T-helper 1 cell treated with Interleukin-12 subunit alpha and Interleukin-12 subunit beta and Interleukin-4 antibody, amounts not matched to agents 30 μg/mL and 1 μg/mL, for 36 hours (primary cell): Measurements from ENCODE around the gene IL1RAPL2.
"Not testable (repeated sequence)": the region's sequence is repeated elsewhere in the genome, so short reads cannot be mapped to it uniquely, and the experiment has no call there.

ENCODE experiments used
- H3K27ac Mint-ChIP-seq: one replicate; pipeline ENCODE4 v1.8.0; 2021; ENCODE audit warnings: mild to moderate bottlenecking, mixed read lengths
- H3K27me3 Mint-ChIP-seq: one replicate; pipeline ENCODE4 v1.8.0; 2021; ENCODE audit warnings: low read depth, mixed read lengths
- H3K36me3 Mint-ChIP-seq: one replicate; pipeline ENCODE4 v1.8.0; 2021; ENCODE audit warnings: low read depth, mixed read lengths
- H3K4me1 Mint-ChIP-seq: one replicate; pipeline ENCODE4 v1.8.0; 2021; ENCODE audit warnings: low read depth, mixed read lengths
- H3K4me3 Mint-ChIP-seq: one replicate; pipeline ENCODE4 v1.8.0; 2021; ENCODE audit warnings: mild to moderate bottlenecking, moderate library complexity, mixed read lengths
- H3K9me3 Mint-ChIP-seq: one replicate; pipeline ENCODE4 v1.8.0; 2021; ENCODE audit warnings: mixed read lengths

IL1RAPL2 gene

DNA sequence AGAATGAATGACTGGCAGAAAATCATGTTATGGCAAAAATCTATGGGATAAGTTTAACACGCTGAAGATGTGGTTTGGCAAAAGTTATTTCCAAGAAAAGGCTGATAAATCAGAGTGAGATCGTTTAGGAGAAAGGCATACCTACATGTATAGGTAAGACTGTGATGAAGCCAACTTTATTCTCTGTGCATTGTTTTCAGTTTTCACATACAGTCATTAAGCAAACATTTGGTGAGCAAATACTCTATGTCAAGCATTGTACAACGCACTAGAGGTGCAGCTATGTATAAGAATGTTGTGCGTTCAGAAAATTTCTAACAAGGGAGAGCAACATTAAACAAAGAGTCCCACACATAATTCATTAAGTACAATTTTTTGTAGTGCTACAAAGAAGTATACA, 532.8 kb downstream of the IL1RAPL2 start:
- H3K4me3 Mint-ChIP-seq: no peak overlapping the region
- H3K36me3 Mint-ChIP-seq: no peaks in the 10 kb centered on the region
- H3K27me3 Mint-ChIP-seq: no peaks in the 10 kb centered on the region
- no peak overlapping the region for H3K27ac Mint-ChIP-seq
- no peaks in the 10 kb centered on the region for H3K9me3 Mint-ChIP-seq
- no peaks in the 10 kb centered on the region for H3K4me1 Mint-ChIP-seq

GRCh38 chrX:105101378-105101777, 535.4 kb downstream of the IL1RAPL2 start:
- H3K27ac Mint-ChIP-seq: no peak overlapping the region
- H3K9me3 Mint-ChIP-seq: no peaks in the 10 kb centered on the region
- no peak overlapping the region for H3K4me3 Mint-ChIP-seq
- H3K4me1 Mint-ChIP-seq: no peaks in the 10 kb centered on the region
- no peaks in the 10 kb centered on the region for H3K27me3 Mint-ChIP-seq
- H3K36me3 Mint-ChIP-seq: no peaks in the 10 kb centered on the region

DNA sequence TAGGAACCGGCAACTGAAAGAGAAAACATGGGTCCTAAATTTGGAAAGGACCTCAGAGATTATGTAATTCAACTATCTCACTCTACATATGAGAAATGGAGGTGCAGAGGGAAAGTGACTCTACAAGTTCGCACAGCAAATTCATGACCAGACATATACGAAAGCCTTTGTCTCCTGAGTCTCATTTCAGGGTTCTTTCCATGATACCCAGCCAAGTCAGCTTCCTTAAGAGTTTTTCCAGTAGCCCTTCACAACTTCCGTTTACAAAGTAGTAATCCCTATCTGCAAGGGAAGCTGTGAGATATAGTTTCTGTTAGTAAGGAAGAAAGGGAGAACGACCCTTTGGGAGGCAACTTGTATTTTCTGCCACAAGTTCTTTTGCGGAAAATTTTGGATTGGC, 543.9 kb downstream of the IL1RAPL2 start:
- Mint-ChIP-seq H3K36me3 (no peaks in the 10 kb centered on the region), H3K27me3 (no peaks in the 10 kb centered on the region), H3K9me3 (peaks cover 5% of the 10 kb centered on the region), H3K27ac (no peak overlapping the region), H3K4me3 (no peak overlapping the region), H3K4me1 (no peaks in the 10 kb centered on the region)

- Mint-ChIP-seq H3K9me3 (no peaks in the 10 kb centered on the region), H3K36me3 (no peaks in the 10 kb centered on the region), H3K27ac (no peak overlapping the region), H3K4me3 (no peak overlapping the region), H3K4me1 (no peaks in the 10 kb centered on the region), H3K27me3 (no peaks in the 10 kb centered on the region)
Observed at GRCh38 chrX:105114554-105115130, 548.6 kb downstream of the IL1RAPL2 start.

DNA sequence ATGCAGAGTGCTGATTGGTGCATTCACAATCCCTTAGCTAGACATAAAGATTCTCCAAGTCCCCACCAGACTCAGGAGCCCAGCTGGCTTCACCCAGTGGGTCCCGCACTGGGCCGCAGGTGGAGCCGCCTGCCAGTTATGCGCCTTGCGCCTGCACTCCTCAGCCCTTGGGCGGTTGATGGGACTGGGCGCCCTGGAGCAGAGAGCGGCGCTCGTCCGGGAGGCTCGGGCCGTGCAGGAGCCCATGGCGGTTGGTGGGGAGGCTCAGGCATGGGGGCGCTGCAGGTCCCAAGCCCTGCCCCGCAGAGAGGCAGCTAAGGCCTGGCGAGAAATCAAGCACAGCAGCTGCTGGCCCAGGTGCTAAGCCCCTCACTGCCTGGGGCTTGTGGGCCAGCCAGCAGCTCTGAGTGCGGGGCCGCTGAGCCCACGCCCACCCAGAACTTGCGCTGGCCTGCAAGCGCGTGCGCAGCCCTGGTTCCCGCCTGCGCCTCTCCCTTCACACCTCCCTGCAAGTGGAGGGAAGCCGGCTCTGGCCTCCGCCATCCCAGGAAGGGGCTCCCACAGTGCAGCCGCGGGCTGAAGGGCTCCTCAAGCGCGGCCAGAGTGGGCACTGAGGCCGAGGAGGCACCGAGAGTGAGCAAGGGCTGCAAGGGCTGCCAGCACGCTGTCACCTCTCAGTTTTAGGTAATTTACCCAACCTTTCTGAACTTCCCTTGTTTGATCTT, 549.8 kb downstream of the IL1RAPL2 start:
- not testable (repeated sequence) for H3K4me3 Mint-ChIP-seq, H3K36me3 Mint-ChIP-seq, H3K4me1 Mint-ChIP-seq, H3K9me3 Mint-ChIP-seq, H3K27me3 Mint-ChIP-seq, H3K27ac Mint-ChIP-seq

DNA sequence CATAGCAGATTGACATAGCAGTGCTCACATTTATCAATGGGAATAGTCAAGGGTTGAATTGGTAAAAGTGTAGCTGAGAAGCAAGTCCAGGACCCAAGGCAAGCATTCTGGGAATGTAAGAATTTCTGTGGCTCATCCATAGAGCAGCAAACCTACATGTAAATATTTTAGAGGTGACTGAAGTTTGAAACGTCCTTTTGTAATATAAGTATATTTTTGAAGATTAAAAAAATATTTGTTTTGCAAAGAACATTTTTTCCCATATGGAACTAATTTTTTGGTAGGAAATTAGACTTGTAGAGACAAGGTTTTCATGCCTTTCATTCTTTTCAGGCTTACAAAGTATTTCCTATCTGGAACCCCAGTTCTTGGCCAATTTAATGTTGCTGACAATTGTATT, 550.5 kb downstream of the IL1RAPL2 start:
- Mint-ChIP-seq H3K36me3 (no peaks in the 10 kb centered on the region), H3K27me3 (no peaks in the 10 kb centered on the region), H3K4me3 (no peak overlapping the region), H3K9me3 (no peaks in the 10 kb centered on the region), H3K4me1 (no peaks in the 10 kb centered on the region), H3K27ac (no peak overlapping the region)

- no peaks in the 10 kb centered on the region for H3K36me3 Mint-ChIP-seq
- H3K27ac Mint-ChIP-seq: no peak overlapping the region
- H3K9me3 Mint-ChIP-seq: no peaks in the 10 kb centered on the region
- no peak overlapping the region for H3K4me3 Mint-ChIP-seq
- H3K27me3 Mint-ChIP-seq: no peaks in the 10 kb centered on the region
- no peaks in the 10 kb centered on the region for H3K4me1 Mint-ChIP-seq
Observed at GRCh38 chrX:105117621-105118020, 551.6 kb downstream of the IL1RAPL2 start.

- Mint-ChIP-seq H3K4me3 (no peak overlapping the region), H3K27ac (no peak overlapping the region), H3K36me3 (no peaks in the 10 kb centered on the region), H3K9me3 (no peaks in the 10 kb centered on the region), H3K4me1 (no peaks in the 10 kb centered on the region), H3K27me3 (no peaks in the 10 kb centered on the region)
Observed at GRCh38 chrX:105120463-105120862, 554.5 kb downstream of the IL1RAPL2 start.

- Mint-ChIP-seq H3K27me3 (no peaks in the 10 kb centered on the region), H3K9me3 (no peaks in the 10 kb centered on the region), H3K4me1 (no peaks in the 10 kb centered on the region), H3K36me3 (no peaks in the 10 kb centered on the region), H3K27ac (no peak overlapping the region), H3K4me3 (no peak overlapping the region)
Observed at GRCh38 chrX:105121186-105121585, 555.2 kb downstream of the IL1RAPL2 start.

DNA sequence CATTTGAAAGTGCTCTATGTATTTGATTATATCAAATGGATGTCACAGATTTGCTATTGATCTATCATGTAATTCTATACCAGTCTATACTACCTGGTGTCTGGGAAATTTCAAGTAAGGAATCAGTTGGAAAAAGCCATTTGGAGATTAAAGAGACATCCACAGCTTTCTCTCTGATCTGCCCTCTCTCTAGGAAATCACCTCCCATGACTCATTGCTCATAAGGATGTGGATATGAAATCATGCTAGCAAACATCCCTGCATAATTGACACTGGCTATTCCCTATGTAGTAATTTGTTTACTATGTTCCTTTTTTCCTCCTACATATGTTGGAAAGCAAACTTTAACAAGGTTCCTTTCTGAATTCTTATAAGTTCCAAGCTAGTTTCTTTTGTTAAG, 560.2 kb downstream of the IL1RAPL2 start:
- Mint-ChIP-seq H3K4me3 (no peak overlapping the region), H3K4me1 (no peaks in the 10 kb centered on the region), H3K27me3 (no peaks in the 10 kb centered on the region), H3K27ac (no peak overlapping the region), H3K9me3 (no peaks in the 10 kb centered on the region), H3K36me3 (no peaks in the 10 kb centered on the region)

DNA sequence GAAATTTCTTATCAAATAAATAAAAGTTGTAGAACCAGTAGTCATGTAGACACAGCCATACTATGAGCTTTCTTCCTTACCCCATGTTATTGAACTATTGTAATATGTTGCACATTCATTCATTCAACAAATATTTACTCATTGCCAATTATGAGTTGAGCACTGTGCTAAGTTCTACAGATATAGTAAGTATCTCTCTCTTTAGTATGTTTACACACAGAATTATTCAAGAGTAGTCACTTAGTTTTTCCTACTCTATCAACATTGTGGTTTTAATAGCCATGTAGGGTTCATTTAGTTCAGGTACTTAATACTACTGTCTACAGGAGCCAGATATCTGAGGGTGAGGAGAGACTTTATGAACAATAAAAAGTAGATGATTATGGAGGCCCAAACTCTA, 568.3 kb downstream of the IL1RAPL2 start:
- Mint-ChIP-seq H3K9me3 (no peaks in the 10 kb centered on the region), H3K27ac (no peak overlapping the region), H3K27me3 (no peaks in the 10 kb centered on the region), H3K4me3 (no peak overlapping the region), H3K36me3 (no peaks in the 10 kb centered on the region), H3K4me1 (no peaks in the 10 kb centered on the region)

- Mint-ChIP-seq H3K4me3 (no peak overlapping the region), H3K4me1 (no peaks in the 10 kb centered on the region), H3K36me3 (no peaks in the 10 kb centered on the region), H3K27me3 (no peaks in the 10 kb centered on the region), H3K27ac (no peak overlapping the region), H3K9me3 (no peaks in the 10 kb centered on the region)
Observed at GRCh38 chrX:105136786-105137185, 570.8 kb downstream of the IL1RAPL2 start.

GRCh38 chrX:105150036-105150435, 584.0 kb downstream of the IL1RAPL2 start:
- H3K27ac Mint-ChIP-seq: no peak overlapping the region
- no peaks in the 10 kb centered on the region for H3K27me3 Mint-ChIP-seq
- H3K36me3 Mint-ChIP-seq: no peaks in the 10 kb centered on the region
- no peaks in the 10 kb centered on the region for H3K4me1 Mint-ChIP-seq
- H3K4me3 Mint-ChIP-seq: no peak overlapping the region
- H3K9me3 Mint-ChIP-seq: no peaks in the 10 kb centered on the region

- Mint-ChIP-seq H3K4me1 (no peaks in the 10 kb centered on the region), H3K36me3 (no peaks in the 10 kb centered on the region), H3K9me3 (no peaks in the 10 kb centered on the region), H3K4me3 (no peak overlapping the region), H3K27me3 (no peaks in the 10 kb centered on the region), H3K27ac (no peak overlapping the region)
Observed at GRCh38 chrX:105150557-105150956, 584.6 kb downstream of the IL1RAPL2 start.

DNA sequence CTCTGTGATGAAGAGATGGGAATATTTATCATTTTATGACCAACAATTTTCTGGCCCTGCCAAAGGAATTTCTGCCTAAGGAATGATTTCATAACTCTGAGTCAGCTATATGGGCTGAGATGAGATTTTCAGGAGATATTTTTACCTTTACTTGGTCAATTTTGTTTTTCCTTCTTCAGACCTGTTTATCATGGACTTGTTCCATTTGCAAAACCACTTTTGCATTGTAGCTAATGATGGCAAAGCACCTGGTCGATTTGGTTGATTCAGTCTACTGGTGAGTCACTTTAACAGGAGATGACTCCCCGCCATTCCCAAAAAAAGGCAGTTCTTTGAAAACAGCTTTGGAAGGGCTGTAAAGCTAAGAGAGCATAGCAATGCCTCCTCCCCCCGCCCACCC, 601.2 kb downstream of the IL1RAPL2 start:
- no peaks in the 10 kb centered on the region for H3K9me3 Mint-ChIP-seq
- no peaks in the 10 kb centered on the region for H3K27me3 Mint-ChIP-seq

More for the DNA sequence above, 601.2 kb downstream of the IL1RAPL2 start:
- Mint-ChIP-seq H3K4me3 (no peak overlapping the region), H3K4me1 (no peaks in the 10 kb centered on the region), H3K36me3 (no peaks in the 10 kb centered on the region), H3K27ac (no peak overlapping the region)
